T-helper 1 cell (primary cell): ENCODE results near the gene ARL4D.
"Not testable (repeated sequence)": the region's sequence is repeated elsewhere in the genome, so short reads cannot be mapped to it uniquely, and the experiment has no call there.

Experiments used
- DNase-seq, 5 donors: peaks; one replicate each; pipeline ENCODE4 v3.0.0-alpha.2; 2012 to 2020
- total RNA-seq, 4 donors: gene quantifications; one replicate each; lab custom pipeline; 2026; lab: John Stamatoyannopoulos, UW

Gene ARL4D
- 1.7 to 9.6 (median 6.6) reads per million in 4 donors for total RNA-seq

GRCh38 chr17:43398724-43399595 lies at the start of gene ARL4D:
ARL4D (plus strand) TSS chr17:43398993; CDS start chr17:43399733, 740 bp downstream.
- peak; percentile 66 to 83 (median 79) for DNase-seq

DNA sequence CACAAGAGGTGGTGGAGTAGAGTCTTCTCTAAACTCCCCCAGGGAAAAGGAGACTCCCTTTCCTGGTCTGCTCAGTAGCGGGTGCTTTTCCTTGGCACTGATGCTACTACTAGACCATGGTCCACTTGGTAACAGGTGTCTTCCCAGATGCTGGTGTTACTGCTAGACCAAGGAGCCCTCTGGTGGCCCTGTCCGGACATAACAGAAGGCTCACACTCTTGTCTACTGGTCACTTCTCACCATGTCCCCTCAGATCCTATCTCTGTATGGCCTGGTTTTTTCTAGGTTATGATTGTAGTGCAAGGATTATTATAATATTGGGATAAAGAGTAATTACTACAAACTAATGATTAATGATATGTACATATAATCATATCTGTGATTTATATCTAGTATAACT lies 49.7 kb upstream of the ARL4D start:
- DNase-seq: no peak

GRCh38 chr17:43350888-43351361 lies 47.9 kb upstream of the ARL4D start:
- DNase-seq: peak in 1 of 5 donors; percentile 61

DNA sequence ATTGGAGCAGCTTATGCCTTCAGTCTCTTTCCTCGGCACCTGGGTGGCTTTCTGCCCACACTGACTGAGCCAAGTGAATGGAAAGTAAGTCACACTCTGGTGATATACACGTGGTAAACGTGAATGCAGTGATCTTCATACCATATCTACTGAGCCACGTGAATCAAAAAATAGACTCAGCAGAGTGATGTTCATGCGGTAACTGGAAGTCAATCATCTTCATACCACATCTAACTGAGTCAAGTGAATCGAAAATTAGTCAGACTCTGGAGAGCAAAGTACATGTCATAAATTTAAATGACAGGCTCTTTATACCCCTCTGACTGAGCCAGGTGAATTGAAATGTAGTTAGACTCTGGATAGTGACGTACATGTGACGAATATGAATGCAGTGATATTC lies 47.1 kb upstream of the ARL4D start:
- peak in 1 of 5 donors; percentile 29 for DNase-seq

DNA sequence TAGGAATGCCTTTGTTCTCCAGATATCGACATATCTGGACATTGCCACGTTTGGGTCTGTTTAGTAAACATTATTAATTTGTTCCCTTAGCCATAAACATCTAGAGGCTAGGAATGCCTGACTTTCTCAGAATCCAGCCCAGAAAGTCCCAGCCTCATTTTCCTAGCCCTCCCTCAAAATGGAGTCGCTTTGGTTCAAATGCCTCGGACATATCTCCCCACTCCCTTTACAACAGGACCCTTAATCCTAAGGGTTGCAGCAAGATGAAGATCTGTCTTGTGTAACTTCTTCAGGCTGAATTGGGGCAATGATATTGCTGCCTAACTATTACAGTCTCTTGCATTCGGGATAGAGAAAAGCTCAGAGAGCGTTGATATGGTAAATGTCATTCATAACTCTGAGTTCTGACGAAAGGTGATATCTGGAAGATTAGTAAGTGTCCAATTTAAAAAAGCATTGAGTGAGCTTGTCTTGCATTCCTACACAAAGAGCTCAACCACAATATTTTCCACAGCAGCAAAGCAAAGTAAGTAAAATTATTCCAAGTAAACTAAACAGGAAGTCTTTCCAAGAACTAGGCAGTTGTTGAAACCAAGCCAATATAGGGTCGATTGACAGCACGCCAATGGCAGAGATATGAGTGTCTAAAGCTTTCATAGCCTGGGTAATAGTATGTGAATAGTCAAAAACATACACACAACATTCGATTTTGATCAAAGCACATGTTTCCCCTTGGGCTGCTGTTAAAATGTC lies 46.0 kb upstream of the ARL4D start:
- DNase-seq: no peak

DNA sequence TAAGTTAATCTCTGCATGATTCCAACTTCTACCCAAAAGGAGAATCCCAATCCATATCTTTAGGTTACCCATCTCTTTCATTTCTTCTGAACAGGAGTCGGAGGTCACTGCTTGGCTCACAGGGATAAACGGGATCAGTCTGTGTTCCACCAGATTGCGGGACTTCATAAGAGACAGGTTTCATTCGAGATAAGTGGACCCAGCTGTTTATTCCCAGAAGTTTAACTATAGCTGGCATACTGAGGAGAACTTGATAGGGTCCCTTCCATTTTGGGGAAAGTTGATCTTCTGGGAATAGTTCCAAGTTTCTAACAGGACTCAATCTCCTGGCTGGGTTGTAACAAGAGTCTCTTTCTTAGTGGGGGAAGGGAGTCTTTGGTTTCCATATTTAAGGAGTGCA lies 45.4 kb upstream of the ARL4D start:
- DNase-seq: no peak

DNA sequence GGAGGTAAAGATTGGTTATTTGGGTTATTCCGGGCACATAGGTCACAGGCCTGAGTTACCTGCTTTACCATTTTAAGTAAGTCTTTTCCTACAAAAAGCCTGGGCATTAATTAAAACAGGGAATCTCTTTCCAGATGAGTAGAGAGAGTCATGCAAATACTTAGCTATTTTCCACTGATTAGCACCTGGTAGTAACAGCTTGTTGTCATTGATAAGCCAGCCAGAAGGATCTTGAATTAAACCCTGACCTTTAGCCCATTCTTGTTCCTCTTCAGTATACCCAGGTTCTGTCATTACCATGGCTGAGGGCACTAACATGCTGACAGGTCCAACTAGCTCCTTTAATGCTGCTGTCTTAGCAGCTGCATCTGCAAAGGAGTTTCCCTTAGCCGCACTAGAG lies 44.4 kb upstream of the ARL4D start:
- no peak for DNase-seq

- DNase-seq: no peak
These were observed 42.3 kb upstream of the ARL4D start for GRCh38 chr17:43356450-43356849.

- no peak for DNase-seq
These were observed 41.8 kb upstream of the ARL4D start for GRCh38 chr17:43356999-43357398.

- DNase-seq: no peak
These were observed 39.2 kb upstream of the ARL4D start for GRCh38 chr17:43359469-43360110.

DNA sequence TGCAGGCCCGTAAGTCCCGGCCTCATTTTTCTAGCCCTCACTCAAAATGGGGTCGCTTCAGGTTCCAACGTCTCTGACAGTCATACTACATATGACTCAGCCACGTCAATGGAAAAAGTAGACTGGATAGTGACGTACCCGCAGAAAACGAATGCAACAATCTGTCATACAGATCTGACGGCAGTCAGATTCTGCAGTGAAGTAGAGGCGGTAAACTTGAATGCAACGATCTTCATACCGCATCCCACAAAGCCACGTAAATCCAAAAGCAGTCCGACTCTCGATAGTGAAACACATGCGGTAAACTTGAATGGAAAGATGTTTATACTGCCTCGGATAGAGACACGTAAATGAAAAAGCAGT lies 38.4 kb upstream of the ARL4D start:
- peak; percentile 40 to 94 (median 74) for DNase-seq

DNA sequence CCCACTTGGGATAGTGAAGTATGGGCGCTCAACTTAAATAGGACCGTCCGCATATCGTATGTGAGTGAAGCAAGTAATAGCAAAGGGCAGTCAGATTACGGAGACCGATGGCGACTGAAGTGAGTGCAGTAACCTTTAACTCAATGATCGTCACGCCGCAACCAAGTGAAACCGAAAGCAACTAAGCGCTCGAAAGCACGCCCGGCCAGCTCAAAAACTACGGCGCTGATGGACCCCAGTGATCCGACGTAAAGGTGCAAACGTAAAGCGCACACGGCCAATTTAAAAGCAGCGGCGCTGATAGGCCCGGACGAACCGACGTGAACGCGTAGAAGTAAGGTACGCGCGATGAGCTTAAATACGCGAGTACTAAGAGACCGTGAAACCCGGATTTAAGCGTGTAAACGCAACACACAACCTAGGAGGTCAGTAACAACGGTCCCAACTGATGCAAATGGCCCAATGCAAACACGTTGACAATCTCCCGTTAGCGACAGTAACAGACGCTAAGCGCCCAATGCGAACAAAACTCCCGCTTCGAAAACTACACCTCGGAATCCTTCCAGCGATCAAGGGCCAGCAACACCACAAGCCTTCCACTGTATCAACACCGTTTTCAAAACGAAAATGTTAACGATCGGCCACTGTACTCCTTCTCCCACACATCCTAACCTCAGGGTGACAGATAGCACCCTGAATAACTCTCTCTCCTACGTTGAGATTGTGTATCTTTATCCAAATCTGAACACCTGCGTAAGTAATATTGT lies 37.9 kb upstream of the ARL4D start:
- DNase-seq: peak; percentile 84 to 99 (median 90)

- DNase-seq: no peak
These were observed 35.4 kb upstream of the ARL4D start for GRCh38 chr17:43363181-43363925.

DNA sequence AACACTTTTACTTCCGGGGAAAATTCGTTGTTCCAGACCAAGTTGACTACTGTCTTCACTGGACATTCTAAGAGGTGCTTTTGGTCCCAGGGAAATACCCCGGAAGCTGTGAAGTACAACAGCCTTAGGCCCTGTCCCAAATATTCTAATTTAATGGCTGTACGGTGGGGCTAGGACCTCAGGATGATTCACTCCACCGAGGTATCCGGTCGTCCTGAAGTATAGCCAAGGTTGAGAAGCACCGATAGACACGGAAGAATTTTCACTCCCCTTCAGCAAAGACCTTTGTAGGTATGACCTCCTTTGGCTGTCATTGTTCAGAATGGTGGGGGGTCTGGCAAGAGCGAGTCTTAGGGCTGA lies 34.9 kb upstream of the ARL4D start:
- DNase-seq: no peak

DNA sequence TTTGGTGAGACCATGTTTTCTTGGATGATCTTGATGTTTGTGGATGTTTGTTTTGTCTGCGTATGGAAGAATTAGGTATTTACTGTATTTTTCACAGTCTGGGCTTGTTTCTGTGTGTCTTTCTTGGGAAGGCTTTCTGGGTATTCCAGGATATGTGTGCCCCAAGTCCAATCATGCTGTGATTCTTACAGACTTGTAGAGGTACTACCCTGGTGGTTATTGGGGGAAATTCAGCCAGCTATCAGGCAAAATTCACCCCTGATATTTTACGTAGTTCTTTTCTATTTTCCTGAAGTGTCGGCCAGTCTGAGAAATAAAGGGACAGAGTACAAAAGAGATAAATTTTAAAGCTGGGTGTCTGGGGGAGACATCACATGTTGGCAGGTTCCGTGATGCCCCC lies 33.4 kb upstream of the ARL4D start:
- no peak for DNase-seq

DNA sequence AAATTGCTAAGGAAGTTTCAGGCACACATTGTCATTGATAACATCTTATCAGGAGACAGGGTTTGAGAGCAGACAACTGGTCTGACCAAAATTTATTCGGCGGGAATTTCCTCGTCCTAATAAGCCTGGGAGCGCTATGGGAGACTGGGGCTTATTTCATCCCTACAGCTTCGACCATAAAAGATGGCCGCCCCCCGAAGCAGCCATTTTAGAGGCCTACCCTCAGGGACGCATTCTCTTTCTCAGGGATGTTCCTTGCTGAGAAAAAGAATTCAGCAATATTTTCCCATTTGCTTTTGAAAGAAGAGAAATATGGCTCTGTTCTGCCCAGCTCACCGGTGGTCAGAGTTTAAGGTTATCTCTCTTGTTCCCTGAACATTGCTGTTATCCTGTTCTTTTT lies 32.9 kb upstream of the ARL4D start:
- DNase-seq: not testable (repeated sequence)

- DNase-seq: no peak
These were observed 31.7 kb upstream of the ARL4D start for GRCh38 chr17:43366891-43367736.

GRCh38 chr17:43367737-43368242 lies 31.0 kb upstream of the ARL4D start:
- peak in 1 of 5 donors; percentile 92 for DNase-seq

- DNase-seq: peak; percentile 23 to 73 (median 48)
These were observed 29.9 kb upstream of the ARL4D start for GRCh38 chr17:43368740-43369506.

DNA sequence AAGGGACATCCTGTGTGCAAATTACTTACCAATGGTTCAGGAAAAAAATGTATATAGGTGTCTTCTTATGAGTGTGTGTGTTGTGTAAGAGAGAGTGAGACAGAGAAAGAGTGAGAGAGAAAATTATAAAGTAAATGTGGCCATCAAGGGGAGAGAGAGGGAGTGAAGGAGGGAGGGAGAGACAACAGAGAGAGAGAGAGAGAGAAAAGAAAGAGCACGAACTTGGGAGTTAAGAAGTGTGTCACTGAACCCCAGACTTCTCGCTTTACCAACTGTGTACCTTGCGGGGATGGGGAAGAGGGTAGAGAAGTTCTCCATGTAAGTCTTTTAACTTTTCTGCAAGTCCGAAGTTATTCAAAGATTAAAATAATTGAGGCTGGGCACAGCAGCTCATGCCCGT lies 28.8 kb upstream of the ARL4D start:
- no peak for DNase-seq
